ENCODE results near the gene CCDC78. TPM values are rescaled to one million over a fixed set of nuclear protein-coding genes. Genes with fewer than 3 reads are reported as not detected.
"Not testable (repeated sequence)": the region's sequence is repeated elsewhere in the genome, so short reads cannot be mapped to it uniquely, and the experiment has no call there.

Gene CCDC78
- total RNA-seq, 1 donor from 2014 or later: 1.0 TPM

DNA sequence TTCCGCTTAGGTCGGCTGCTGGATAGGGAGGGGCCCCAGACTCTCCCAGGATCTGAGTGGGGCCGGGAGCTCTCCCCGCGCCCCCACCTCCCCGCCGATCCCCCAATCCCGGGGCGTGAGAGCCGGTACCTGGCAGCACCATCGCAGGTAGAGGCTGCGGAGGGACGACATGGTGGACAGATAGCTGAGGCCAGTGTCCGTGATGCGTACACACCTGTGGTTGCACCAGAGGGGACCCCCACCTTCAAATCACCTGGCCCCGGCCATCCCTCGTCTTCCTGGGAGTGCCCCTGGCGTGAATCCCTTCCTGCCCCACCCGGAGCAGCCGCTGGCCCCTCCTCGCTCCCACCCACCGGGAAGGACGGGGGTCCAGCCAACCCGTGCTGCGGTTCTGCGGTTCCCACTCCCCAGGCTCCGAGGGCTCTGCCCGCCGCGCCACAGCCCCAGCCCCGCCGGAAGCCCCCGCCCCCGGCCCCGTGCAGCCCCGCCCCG is 31.3 kb downstream of the CCDC78 start:
- DNase-seq (ENCODE audit: low spot score): no peak

- DNase-seq (ENCODE audit: low spot score): no peak
Observed at GRCh38 chr16:694187-694862, 31.9 kb downstream of the CCDC78 start.

DNA sequence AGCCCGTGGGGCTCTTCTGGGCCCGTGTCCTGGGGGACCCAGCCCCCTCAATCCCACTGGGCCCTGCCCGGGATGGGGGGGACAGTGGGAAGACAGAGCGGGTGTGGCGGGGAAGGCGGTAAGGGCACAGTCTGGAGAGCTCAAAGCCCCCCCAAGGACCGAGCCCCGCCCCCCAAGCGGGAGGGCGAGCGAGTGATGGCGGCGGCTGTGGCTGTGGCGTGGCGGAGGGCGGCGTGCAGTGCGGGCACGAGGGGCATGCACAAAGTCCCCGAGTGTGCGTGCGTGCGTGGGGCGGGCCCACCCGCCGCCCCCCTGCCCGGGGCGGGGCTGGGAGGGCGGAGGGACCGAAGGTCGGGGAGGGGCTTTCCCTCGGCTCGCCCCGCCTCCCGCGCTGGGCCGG is 32.5 kb downstream of the CCDC78 start:
- no peak for DNase-seq (ENCODE audit: low spot score)

GRCh38 chr16:693364-693763 is 32.9 kb downstream of the CCDC78 start:
- DNase-seq (ENCODE audit: low spot score): no peak

DNA sequence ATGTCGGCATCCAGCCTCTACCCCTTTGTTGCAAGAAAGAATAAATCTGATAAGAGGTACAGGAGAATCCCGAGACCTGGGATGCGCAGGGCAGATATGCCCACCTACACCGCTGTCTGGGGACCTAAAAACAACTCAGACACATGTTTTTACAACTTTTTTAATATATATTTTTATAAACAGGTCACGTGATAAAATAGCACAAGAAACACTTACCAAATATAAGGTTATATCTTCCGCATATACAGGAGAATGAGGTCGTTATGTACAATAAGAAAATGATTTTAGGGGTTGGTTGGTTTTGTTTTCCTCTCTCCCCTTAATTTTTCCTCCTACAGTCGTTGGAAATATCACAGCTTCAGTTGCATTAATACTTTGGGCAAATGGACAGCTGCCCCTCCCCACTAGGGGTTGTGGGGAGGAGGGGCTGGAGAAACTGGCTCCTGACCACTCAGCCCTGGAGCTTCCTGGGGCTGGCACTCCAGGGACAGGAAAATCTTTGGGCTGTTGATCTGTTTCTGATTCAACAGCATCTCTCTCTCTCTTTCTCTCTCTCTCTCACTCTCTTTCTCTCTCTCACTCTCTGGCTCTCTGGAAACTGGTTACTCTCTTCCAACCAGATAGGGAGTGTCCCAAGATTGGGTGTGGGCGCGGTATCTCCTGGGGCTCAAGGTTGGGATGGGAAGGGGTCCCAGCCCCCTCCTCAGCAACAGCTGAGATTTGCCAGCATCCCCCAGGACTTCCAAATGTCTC is 33.7 kb downstream of the CCDC78 start:
- DNase-seq (ENCODE audit: low spot score): no peak

GRCh38 chr16:691242-691641 is 35.0 kb downstream of the CCDC78 start:
- DNase-seq (ENCODE audit: low spot score): not testable (repeated sequence)

DNA sequence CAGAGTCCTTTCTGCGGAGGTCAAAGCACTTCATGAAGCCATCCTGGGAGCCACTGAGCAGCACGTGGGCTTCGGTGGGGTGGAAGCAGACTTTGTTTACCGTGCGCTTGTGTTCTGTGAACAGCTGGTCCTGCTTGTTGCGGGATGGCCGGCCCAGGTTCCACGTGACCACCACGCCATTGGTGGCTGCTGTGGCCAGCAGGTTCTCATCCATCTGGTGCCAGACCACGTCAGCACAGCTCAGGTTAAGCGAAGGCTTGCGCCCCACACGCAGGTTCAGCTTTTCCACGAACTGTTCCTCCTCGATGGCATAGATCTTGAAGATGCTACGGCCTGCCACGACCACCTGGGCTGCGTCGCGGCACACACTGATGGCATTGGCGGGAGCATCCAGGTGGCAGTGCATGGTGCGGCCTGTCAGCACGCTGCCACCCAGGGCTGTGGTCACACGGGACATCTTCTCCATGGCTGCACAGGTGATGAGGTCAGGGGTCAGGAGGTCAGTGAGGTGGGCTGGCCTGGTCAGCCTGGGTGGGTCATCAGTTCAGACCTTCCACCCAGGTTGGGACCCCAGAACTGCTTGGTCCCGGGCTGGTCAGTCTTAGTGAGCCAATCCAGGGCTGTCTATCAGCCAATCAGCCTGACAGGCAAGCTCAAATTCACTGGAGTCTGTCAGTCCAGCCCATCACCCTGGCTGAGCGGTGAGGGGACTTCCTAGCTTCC is 36.9 kb downstream of the CCDC78 start:
- DNase-seq (ENCODE audit: low spot score): no peak

GRCh38 chr16:687499-687898 is 38.7 kb downstream of the CCDC78 start:
- no peak for DNase-seq (ENCODE audit: low spot score)

DNA sequence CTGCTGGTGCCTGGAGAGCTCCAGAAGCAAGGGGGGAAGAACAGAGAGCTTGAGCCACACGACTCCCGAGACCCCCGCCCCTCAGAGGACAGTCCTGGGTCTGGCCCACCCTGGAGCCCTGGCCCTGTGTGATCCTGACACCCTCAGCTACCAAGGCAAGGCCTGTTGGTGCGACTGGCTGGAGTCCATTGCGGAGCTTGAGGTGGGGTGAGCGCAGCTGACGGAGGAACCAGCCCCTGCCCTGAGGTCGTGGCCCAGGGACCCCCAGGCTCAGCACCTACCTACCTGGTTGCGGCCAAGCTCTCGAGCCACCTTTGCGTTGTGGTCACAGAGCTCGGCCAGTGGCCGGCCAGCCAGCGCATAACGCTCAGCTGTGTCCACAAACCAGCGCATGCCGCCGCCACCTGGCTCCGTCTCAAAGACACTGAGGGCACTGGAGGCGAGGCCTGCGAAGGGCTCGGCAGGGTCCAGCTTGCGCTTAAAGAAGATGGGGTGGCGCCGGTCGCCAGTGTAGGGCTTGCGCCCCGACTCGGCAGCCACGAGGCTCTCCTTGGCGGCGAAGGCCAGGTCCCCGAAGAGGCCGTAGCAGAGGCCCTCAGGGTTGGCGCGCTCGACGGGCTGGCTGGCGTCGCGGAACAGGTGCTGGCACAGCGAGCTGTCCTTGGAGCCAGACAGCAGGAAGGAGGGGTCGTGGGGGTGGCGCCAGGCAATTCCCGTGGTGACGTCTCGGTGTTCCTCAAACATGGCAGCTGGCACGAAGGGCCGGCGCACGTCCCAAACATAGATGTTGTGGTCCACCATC is 39.6 kb downstream of the CCDC78 start:
- no peak for DNase-seq (ENCODE audit: low spot score)

- DNase-seq (ENCODE audit: low spot score): no peak
Observed at GRCh38 chr16:685967-686366, 40.3 kb downstream of the CCDC78 start.

DNA sequence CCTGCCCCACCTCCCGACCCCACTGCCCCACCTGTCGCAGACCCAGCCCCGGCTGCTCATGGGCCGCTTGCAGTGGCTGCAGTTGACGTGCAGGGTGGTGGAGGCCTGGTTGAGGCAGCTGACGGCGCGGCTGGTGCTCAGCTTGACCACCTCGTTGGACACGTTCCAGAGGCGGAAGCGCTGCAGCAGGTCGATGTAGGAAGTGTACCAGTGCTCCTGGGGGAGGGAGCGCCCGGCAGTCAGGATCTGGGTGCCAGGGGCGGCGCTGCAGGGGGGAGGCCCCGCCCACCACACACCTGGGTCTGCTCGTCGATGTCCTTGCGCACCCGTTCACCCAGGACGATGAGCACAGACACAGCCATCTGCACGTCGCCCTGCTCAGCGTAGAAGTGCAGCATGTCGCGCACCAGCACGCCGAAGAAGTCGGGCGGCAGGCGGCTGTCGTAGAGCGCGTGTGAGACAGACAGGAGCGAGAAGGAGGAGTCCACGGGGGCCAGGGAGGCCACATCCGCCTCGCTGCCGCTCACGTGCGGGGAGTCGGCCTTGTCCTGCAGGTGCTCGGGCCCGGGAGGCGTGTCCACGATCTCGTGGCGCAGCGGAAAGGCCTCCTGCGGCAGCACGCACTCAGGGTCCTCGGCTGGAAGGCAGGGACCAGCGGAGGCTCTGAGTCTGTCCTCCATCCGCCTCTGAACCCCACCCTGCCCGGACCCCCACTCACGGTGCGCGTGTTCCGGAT is 41.1 kb downstream of the CCDC78 start:
- no peak for DNase-seq (ENCODE audit: low spot score)

GRCh38 chr16:684071-684794 is 42.0 kb downstream of the CCDC78 start, which contains the start of gene JMJD8:
Gene JMJD8, minus strand, starts transcription at chr16:684334. Its CDS starts 15 bp downstream, at chr16:684319.
- peak; percentile 99 for DNase-seq (ENCODE audit: low spot score)

DNA sequence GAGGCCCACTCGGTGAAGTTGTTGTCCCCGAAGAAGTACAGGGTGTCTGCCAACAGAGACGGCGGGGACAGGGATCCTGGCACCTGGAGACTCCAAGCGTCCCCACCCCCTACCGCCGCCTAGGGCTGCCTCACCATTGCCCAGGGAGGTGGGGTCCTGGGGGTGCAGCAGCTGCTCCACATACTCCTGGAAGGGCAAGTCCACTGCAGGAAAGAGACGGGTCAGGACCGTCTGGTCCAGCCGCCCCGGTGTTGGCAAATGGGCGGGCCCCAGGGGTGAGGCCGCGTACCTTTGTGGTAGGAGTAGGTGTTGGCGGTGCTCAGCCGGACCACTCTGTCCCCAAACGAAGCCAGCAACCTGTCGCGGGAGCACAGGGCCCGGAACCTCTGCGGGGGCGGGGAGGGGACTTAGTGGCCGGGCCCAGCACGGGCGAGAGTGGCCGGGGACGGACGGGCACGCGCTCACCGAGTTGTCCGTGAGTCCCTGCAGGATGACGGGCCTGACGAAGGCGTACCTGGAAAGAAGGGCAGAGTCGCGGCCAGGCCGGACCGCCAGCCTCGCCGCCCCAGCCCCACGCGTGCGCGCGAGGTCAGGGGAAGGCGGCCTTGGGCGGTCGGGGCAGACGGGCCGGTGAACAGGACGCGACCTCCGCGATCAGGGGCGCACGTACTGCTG is 42.7 kb downstream of the CCDC78 start:
- DNase-seq (ENCODE audit: low spot score): no peak

DNA sequence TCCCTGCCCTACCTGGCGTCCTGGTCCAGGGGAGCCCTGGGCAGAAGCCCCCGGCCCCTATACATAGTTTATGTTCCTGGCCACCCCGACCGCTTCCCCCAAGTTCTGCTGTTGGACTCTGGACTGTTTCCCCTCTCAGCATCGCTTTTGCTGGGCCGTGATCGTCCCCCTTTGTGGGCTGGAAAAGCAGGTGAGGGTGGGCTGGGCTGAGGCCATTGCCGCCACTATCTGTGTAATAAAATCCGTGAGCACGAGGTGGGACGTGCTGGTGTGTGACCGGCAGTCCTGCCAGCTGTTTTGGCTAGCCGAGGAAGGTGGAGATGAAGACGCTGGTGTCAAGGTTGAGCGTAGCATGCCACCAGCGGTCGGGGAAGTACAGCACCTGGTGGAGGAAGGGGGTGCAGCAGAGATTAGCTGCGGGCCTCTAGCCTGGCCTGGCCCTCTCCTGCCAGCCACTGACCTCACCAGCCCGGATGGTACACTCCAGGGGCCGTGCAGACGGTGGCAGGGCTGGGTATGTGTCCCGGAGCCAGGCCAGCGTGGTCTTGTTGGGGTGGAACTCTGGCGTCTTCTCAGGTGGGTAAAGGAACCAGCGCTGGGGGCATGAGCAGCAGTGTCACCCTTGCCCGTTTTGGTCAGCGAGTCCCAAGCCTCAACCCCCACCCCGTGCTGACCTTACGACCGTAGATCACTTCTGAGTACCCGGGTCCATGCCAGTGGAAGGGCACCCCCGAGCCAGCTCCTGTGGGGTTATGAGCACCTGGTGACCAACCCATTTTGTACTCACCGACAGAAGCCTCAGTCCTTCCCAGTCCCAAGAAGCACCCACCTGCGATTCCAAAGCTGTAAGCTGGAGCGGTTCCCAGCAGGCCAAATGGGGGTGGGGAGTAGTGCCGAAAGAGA is 43.5 kb downstream of the CCDC78 start:
- no peak for DNase-seq (ENCODE audit: low spot score)

DNA sequence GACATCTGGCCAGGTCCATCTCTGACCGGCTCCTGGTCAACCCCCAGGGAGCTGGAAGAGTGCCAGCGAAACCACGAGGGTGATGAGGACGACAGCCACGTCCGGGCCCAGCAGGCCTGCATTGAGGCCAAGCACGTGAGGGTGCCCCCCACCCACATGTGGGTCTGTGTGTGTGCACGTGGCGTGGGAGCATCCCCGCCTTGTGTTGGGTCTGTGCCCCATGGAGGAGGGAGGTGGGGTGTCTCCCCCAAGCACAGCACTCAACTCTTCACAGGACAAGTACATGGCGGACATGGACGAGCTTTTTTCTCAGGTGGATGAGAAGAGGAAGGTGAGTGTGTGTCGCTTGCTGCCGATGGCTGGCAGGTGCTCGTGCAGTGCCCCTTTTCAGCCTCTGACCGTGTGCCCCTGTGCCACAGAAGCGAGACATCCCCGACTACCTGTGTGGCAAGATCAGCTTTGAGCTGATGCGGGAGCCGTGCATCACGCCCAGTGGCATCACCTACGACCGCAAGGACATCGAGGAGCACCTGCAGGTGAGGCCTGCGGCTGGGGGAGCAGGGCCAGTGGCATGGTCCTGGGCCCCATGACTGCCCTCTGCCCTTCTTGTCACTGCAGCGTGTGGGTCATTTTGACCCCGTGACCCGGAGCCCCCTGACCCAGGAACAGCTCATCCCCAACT is 44.4 kb downstream of the CCDC78 start:
- no peak for DNase-seq (ENCODE audit: low spot score)

DNA sequence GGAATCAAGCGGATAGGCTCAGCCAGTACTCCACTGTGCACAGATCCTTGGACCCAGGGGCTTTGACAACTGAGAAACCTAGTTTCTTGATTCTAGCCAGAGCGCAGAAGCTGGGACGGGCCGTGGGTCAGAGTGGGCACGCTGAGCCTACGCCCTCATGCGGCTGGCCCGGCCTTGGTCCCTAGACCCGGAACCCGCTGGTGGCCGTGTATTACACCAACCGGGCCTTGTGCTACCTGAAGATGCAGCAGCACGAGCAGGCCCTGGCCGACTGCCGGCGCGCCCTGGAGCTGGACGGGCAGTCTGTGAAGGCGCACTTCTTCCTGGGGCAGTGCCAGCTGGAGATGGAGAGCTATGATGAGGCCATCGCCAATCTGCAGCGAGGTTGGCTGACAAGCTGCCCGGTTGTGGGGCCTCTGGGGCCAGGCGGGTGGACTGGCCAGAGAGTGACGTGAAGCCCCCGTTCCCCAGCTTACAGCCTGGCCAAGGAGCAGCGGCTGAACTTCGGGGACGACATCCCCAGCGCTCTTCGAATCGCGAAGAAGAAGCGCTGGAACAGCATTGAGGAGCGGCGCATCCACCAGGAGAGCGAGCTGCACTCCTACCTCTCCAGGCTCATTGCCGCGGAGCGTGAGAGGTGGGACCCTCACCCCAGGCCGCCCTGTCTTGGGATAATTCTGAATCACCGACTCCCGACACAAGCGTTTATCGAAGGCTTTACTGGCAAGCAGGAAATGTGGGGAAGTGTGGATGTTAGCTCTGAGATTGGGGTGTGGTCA is 45.1 kb downstream of the CCDC78 start:
- no peak for DNase-seq (ENCODE audit: low spot score)

DNA sequence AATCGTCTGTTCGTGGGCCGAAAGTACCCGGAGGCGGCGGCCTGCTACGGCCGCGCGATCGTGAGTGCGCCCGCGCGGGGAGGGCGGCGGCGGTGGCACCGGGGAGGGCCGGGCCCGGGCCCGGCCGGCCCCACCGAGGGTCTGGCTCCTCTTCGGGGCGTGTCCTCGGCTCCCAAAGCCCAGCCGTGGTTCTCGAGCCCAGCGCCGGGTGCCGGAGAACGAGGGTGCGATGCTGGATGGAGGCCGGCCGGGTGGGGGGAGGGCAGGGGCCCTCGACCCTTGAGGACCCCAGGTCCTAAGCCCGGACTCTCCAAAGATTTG is 45.7 kb downstream of the CCDC78 start:
- no peak for DNase-seq (ENCODE audit: low spot score)
